HUDEP-2 (cell line): ENCODE data around the gene KRT25.

Experiments used
- DNase-seq, 76 experiments: peaks; one replicate each; lab custom pipeline; 2025; ENCODE audit not compliant: unreplicated experiment in 76 of 76; lab: John Stamatoyannopoulos, UW

Gene KRT25

DNA sequence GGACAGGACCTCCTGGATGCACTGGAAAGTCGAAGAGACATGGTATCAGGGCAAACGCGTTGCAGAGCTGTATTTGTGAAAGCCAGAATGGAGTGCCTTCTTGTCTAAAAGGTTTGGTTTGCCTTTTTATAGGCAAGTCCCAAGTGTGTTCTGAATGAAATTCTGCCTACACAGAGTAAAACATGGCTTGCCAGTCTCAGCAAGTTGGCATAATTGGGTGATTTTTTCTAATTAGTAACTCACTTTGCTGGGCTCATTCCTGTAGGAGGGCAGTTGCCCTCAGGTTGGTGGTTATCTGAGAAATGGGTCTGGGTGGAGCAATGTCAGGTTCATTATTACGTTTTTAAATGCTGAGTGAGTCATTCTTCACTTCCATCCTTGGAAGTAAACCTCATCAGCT lies at the start of gene KRT25:
Gene KRT25, minus strand, starts transcription at position 101 of the 400 bp plus-strand sequence. Its CDS starts 60 bp downstream, at position 41.
- no peak for DNase-seq

- DNase-seq = peak in 58 of 76 experiments; percentile 4 to 78 (median 45)
These were observed 48.5 kb upstream of the KRT25 start for GRCh38 chr17:40803617-40804082.

GRCh38 chr17:40801157-40801556 lies 46.0 kb upstream of the KRT25 start:
- DNase-seq = no peak

DNA sequence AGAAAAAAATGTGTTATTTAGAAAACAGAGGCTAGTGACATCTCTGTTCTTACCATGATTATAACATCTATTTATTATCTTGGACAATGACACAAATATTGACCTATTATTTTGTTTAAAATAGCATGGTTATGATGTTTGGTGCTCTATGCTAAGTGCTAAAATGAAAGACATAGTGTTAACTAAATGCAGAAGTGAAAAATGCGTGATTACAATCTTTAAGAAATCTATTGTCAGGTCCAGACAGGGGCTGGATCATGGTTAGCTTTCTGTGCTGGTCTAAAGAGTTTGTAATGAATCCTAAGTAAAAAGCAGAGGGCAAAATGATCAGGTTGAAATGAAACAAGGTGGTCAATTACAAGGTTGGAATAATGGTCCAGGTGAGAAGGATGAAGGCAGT lies 45.2 kb upstream of the KRT25 start:
- no peak for DNase-seq

DNA sequence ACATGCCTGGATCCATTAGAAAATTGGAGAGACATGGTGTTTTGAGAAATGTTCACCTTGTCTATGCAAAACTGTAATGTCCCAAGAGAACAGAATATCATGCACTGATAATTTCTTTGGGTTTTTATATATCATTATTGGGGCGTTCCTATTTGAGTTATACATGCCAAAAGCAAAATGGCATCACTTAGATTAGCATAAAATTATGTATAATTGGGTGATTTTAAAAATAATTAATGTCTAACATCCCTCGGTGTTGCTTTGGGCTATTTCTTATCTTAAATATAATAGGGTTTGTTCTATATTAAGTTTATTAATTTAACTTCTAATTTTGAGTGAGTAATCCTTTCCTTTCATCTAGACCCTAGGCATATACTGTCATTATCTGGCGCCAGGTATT lies 44.7 kb upstream of the KRT25 start, which contains the start of gene KRT28:
Gene KRT28, minus strand, starts transcription at position 101 of the 400 bp plus-strand sequence. Its CDS starts 66 bp downstream, at position 35.
- no peak for DNase-seq

GRCh38 chr17:40796846-40797245 lies 41.7 kb upstream of the KRT25 start:
- DNase-seq = no peak

GRCh38 chr17:40795019-40795667 lies 40.0 kb upstream of the KRT25 start:
- no peak for DNase-seq

- DNase-seq = no peak
These were observed 39.3 kb upstream of the KRT25 start for GRCh38 chr17:40794466-40794865.

GRCh38 chr17:40793832-40794231 lies 38.7 kb upstream of the KRT25 start:
- no peak for DNase-seq

DNA sequence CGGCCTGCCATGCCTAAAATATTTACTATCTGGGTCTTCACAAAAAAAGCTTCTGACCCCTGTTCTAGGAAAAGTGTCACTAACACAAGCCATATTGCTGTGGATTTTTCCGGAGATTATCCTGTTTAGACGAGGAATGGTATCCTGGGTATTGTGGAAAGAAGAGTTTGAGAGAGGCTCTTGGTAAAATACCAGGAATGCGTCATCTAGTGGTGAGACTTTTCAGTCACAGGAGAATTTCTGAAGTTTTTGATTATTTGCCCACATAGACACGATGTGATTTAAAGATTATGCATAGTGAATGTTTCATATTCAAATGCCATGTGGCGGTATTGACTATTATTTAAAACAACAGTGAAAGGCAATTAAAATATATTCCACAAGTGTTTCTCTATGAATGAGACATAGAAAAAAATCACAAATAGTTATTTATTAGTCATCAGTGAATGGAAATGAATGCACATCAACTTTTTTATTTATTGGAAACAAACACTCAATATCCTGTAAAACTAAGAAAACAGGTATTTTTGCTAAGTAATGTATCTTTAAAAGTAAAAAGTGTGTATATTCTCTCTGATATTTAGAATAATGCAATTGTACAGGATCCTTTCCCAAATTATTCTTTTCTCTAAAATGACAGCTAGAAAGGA lies 36.8 kb upstream of the KRT25 start:
- peak in 4 of 76 experiments; percentile 2 to 9 (median 4) for DNase-seq

DNA sequence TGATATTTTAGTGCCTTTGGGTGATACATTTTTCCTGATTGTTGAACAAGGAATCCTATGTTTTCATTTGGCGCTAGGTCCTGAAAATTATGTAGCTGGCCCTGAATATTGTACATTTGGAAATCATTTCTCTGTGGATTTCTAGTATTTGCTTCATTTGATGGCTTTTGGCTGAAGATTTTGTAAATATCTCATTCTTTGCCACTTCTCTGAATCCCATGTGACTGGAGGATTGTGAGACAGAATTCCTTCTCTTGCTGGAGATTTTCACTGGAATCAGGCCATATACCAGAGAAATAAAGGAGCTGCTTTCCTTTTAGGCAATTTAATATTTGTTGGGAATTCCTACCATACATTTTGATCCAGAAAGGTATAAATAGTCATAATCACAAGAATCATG lies 36.0 kb upstream of the KRT25 start:
- DNase-seq = no peak

DNA sequence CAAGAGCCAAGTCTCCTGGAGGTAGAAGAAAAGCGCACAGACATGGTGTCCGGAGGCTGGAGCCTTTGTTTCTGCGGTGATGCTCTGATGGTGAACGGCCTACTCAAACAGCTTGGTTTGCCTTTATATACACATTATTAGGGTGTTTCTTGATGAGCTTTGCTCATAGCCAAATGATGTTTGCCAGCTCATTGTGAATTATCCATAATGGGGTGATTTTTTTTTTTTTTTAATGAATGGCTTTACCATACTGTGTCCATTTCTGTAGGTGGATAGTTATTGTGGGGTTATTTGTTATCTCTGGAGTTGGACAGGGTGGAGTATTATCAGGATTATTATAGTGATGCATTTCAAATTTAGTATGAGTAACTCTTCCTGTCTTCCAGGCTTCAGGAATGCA lies 27.3 kb upstream of the KRT25 start, which contains the start of gene KRT27:
Gene KRT27, minus strand, starts transcription at position 101 of the 400 bp plus-strand sequence. Its CDS starts 57 bp downstream, at position 44.
- DNase-seq = no peak

- DNase-seq = peak in 11 of 76 experiments; percentile 1 to 21 (median 6)
These were observed 24.2 kb upstream of the KRT25 start for GRCh38 chr17:40779181-40779909.

GRCh38 chr17:40778461-40778860 lies 23.3 kb upstream of the KRT25 start:
- DNase-seq = no peak

GRCh38 chr17:40777971-40778370 lies 22.8 kb upstream of the KRT25 start:
- DNase-seq = no peak

DNA sequence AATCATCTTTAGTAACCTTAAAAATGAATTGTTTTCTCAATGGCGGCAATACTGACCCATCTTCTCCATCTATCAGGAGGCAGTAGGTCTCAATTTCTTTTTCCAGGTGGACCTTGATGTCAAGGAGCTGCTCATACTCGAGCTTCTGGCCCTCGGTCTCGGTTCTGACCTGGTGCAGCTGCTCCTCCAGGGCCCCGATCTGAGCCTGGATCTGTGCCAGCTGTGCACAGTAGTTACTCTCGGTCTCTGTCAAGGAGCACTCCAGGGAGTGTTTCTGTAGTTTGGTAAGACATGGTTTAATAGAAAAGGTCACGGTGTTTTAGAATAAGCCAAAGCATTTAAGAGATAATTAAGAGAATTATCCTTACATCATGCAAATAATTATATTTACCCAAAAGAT lies 22.3 kb upstream of the KRT25 start:
- DNase-seq = no peak

- DNase-seq = no peak
These were observed 20.8 kb upstream of the KRT25 start for GRCh38 chr17:40775945-40776344.

DNA sequence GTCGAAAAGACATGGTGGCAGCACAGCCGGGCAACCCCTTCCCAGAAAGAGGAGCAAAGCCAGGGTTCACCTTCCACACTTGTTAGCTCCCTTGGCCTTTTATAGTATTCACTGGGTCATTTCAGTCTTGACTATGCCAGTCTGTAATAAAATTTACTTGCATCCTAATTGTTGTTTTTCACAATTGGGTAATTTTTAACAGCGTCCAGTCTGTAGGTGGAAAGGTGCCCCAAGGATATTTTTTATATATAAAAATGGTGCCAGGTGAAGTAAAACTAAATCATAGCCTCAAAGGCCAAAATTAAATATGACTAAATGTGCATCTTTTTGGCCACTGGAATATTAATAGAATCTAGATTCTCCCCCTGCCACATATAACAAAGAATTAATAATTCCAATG lies 17.0 kb upstream of the KRT25 start, which contains the start of gene KRT26:
Gene KRT26, minus strand, starts transcription at position 101 of the 400 bp plus-strand sequence. Its CDS starts 88 bp downstream, at position 13.
- no peak for DNase-seq

GRCh38 chr17:40765657-40766056 lies 10.5 kb upstream of the KRT25 start:
- no peak for DNase-seq

GRCh38 chr17:40763752-40764151 lies 8.6 kb upstream of the KRT25 start:
- DNase-seq = no peak
